ENCODE results near the gene WBP1. TPM values are rescaled to one million over a fixed set of nuclear protein-coding genes. Genes with fewer than 3 reads are reported as not detected.

Gene WBP1
- total RNA-seq (2022; extraction: Qiagen RNA extraction; ENCODE audit: low read depth), result 52.9 to 81.9 TPM (median 75.1 TPM) in 5 replicates

GRCh38 chr2:74458132-74458937 is at the start of gene WBP1:
WBP1 (plus strand) TSS chr2:74458438; CDS start chr2:74458603, 165 bp downstream.

GRCh38 chr2:74421221-74421870 is 36.9 kb upstream of the WBP1 start, which contains the start of the genes C2orf81 and WDR54:
C2orf81 (minus strand) TSS chr2:74421619; CDS start chr2:74421560, 59 bp downstream.
WDR54 (plus strand) TSS chr2:74421730; CDS start chr2:74422154, 424 bp downstream.

GRCh38 chr2:74441690-74442482 is 16.4 kb upstream of the WBP1 start, which contains the start of gene RTKN:
RTKN (minus strand) TSS chr2:74441937; CDS start chr2:74441816, 121 bp downstream.

GRCh38 chr2:74454654-74455511 is 3.4 kb upstream of the WBP1 start, which contains the start of gene INO80B:
INO80B (plus strand) TSS chr2:74455087; CDS start chr2:74455117, 30 bp downstream.

GRCh38 chr2:74472086-74472944 is 14.1 kb downstream of the WBP1 start, which contains the start of gene MRPL53:
MRPL53 (minus strand) TSS chr2:74472680; CDS start chr2:74472660, 20 bp downstream.

GRCh38 chr2:74482801-74483674 is 24.8 kb downstream of the WBP1 start, which contains the start of the genes CCDC142 and TTC31:
CCDC142 (minus strand) TSS chr2:74482998; CDS start chr2:74482837, 161 bp downstream.
TTC31 (plus strand) TSS chr2:74483081; CDS start chr2:74483096, 15 bp downstream.

GRCh38 chr2:74499267-74499939 is 41.2 kb downstream of the WBP1 start, which contains the start of gene LBX2:
LBX2 (minus strand) TSS chr2:74499603; CDS start chr2:74499537, 66 bp downstream.

GRCh38 chr2:74507145-74507925 is 49.1 kb downstream of the WBP1 start, which contains the start of gene PCGF1:
PCGF1 (minus strand) TSS chr2:74507695; CDS start chr2:74507668, 27 bp downstream.

Other genes with a start within 250 kb of the WBP1 start
- 0.18 to 0.41 TPM (median 0.28 TPM) in 5 replicates for gene SLC4A5, start 115.0 kb upstream of the WBP1 start, total RNA-seq (2022; extraction: Qiagen RNA extraction; ENCODE audit: low read depth)
- 111 to 159 TPM (median 138 TPM) in 5 replicates for gene DCTN1, start 78.1 kb upstream of the WBP1 start, total RNA-seq (2022; extraction: Qiagen RNA extraction; ENCODE audit: low read depth)
- gene C2orf81, start 36.8 kb upstream of the WBP1 start, total RNA-seq (2022; extraction: Qiagen RNA extraction; ENCODE audit: low read depth), result 3.2 to 4.4 TPM (median 3.2 TPM) in 5 replicates
- gene WDR54, start 36.7 kb upstream of the WBP1 start, total RNA-seq (2022; extraction: Qiagen RNA extraction; ENCODE audit: low read depth), result 77.2 to 88.4 TPM (median 80.7 TPM) in 5 replicates
- 19.2 to 28.0 TPM (median 20.7 TPM) in 5 replicates for gene RTKN, start 16.5 kb upstream of the WBP1 start, total RNA-seq (2022; extraction: Qiagen RNA extraction; ENCODE audit: low read depth)
- gene INO80B, start 3.4 kb upstream of the WBP1 start, total RNA-seq (2022; extraction: Qiagen RNA extraction; ENCODE audit: low read depth), result 39.5 to 51.7 TPM (median 48.4 TPM) in 5 replicates
- 37.8 to 51.9 TPM (median 50.9 TPM) in 5 replicates for gene MOGS, start 6.9 kb downstream of the WBP1 start, total RNA-seq (2022; extraction: Qiagen RNA extraction; ENCODE audit: low read depth)
- gene MRPL53, start 14.2 kb downstream of the WBP1 start, total RNA-seq (2022; extraction: Qiagen RNA extraction; ENCODE audit: low read depth), result 105 to 147 TPM (median 128 TPM) in 5 replicates
- 10.8 to 16.3 TPM (median 14.3 TPM) in 5 replicates for gene CCDC142, start 24.6 kb downstream of the WBP1 start, total RNA-seq (2022; extraction: Qiagen RNA extraction; ENCODE audit: low read depth)
- gene TTC31, start 24.6 kb downstream of the WBP1 start, total RNA-seq (2022; extraction: Qiagen RNA extraction; ENCODE audit: low read depth), result 14.8 to 19.3 TPM (median 17.3 TPM) in 5 replicates
- 3.5 to 4.6 TPM (median 4.1 TPM) in 5 replicates for gene LBX2, start 41.2 kb downstream of the WBP1 start, total RNA-seq (2022; extraction: Qiagen RNA extraction; ENCODE audit: low read depth)
- 28.2 to 39.3 TPM (median 31.9 TPM) in 5 replicates for gene PCGF1, start 49.3 kb downstream of the WBP1 start, total RNA-seq (2022; extraction: Qiagen RNA extraction; ENCODE audit: low read depth)
- gene TLX2, start 56.0 kb downstream of the WBP1 start, total RNA-seq (2022; extraction: Qiagen RNA extraction; ENCODE audit: low read depth), result 0.14 to 0.43 TPM (median 0.25 TPM) in 5 replicates
- 0.08 to 0.12 TPM (median 0.11 TPM) in 3 of 5 replicates, not detected in the others for gene DQX1, start 67.8 kb downstream of the WBP1 start, total RNA-seq (2022; extraction: Qiagen RNA extraction; ENCODE audit: low read depth)
- gene AUP1, start 71.3 kb downstream of the WBP1 start, total RNA-seq (2022; extraction: Qiagen RNA extraction; ENCODE audit: low read depth), result 194 to 263 TPM (median 239 TPM) in 5 replicates
- 31.5 to 42.2 TPM (median 38.3 TPM) in 5 replicates for gene HTRA2, start 71.5 kb downstream of the WBP1 start, total RNA-seq (2022; extraction: Qiagen RNA extraction; ENCODE audit: low read depth)
- gene LOXL3, start 95.5 kb downstream of the WBP1 start, total RNA-seq (2022; extraction: Qiagen RNA extraction; ENCODE audit: low read depth), result 0.25 to 0.55 TPM (median 0.40 TPM) in 5 replicates
- gene DOK1, start 96.3 kb downstream of the WBP1 start, total RNA-seq (2022; extraction: Qiagen RNA extraction; ENCODE audit: low read depth), result 4.0 to 5.6 TPM (median 4.9 TPM) in 5 replicates
- gene M1AP, start 189.9 kb downstream of the WBP1 start, total RNA-seq (2022; extraction: Qiagen RNA extraction; ENCODE audit: low read depth), result not detected in 5 replicates
- gene SEMA4F, start 195.8 kb downstream of the WBP1 start, total RNA-seq (2022; extraction: Qiagen RNA extraction; ENCODE audit: low read depth), result 8.6 to 13.7 TPM (median 11.2 TPM) in 5 replicates